Type B pancreatic cell (in vitro differentiated cells): Measurements from ENCODE around the gene GRAMD2A. TPM values are rescaled to one million over a fixed set of nuclear protein-coding genes. Genes with fewer than 3 reads are reported as not detected.

Experiments
- DNase-seq: peaks from one replicate; pipeline ENCODE4 v3.0.0; 2021; ENCODE audit warnings: mixed read lengths; ENCODE audit not compliant: unreplicated experiment; ENCODE audit errors: extremely low spot score
- H3K27ac Mint-ChIP-seq: 2 replicates; pipeline ENCODE4 v1.8.0; 2021; ENCODE audit warnings: mild to moderate bottlenecking, mixed read lengths
- H3K27me3 Mint-ChIP-seq: 2 replicates; pipeline ENCODE4 v1.8.0; 2021; ENCODE audit warnings: mixed read lengths
- H3K36me3 Mint-ChIP-seq: 2 replicates; pipeline ENCODE4 v1.8.0; 2021; ENCODE audit warnings: mixed read lengths
- H3K4me1 Mint-ChIP-seq: one replicate; pipeline ENCODE4 v1.8.0; 2021; ENCODE audit warnings: mixed read lengths; ENCODE audit not compliant: unreplicated experiment
- H3K4me3 Mint-ChIP-seq: 2 replicates; pipeline ENCODE4 v1.8.0; 2021; ENCODE audit warnings: mild to moderate bottlenecking, mixed read lengths
- H3K9me3 Mint-ChIP-seq: 2 replicates; pipeline ENCODE4 v1.8.0; 2021; ENCODE audit warnings: mixed read lengths
- total RNA-seq: library from RNA; stranded (reverse); gene quantifications from 2 replicates; pipeline ENCODE4 v1.2.1, GENCODE V29; 2021; ENCODE audit warnings: low replicate concordance
- TF ChIP-seq, protein P1 (sequence below): fragments of 200-600 bp; sonication (generic); conservative IDR thresholded peaks from 2 replicates; pipeline ENCODE4 v1.5.0; 2021; ENCODE audit warnings: antibody characterized with exemption, mild to moderate bottlenecking

Gene GRAMD2A
- total RNA-seq, 1 donor from 2014 or later = 6.0 TPM

DNA sequence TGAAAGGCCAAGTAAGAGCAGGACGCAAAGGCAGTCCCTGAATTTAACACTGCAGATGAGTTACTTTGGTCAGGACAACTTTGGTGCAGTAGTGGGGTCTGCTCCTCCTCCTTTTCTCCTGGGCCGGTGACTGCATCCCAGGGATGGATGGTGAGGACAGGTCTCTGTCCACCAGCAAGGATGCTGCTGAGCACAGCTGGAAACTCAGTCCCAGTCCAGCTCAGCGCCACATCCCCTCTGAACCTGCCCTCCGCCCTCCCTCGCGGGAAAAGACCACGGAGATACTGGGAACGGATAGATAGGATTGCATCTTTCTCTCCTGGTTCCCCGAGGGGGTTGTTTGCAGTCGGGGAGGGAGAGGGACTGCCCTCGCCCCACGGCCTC is 13.8 kb downstream of the GRAMD2A start:
- peaks cover 14% of the 10 kb centered on the region for H3K4me1 Mint-ChIP-seq

GRCh38 chr15:72182673-72183072 is 14.9 kb downstream of the GRAMD2A start:
- no peaks in the 10 kb centered on the region for H3K9me3 Mint-ChIP-seq
- H3K4me1 Mint-ChIP-seq = peaks cover 14% of the 10 kb centered on the region
- H3K36me3 Mint-ChIP-seq = no peaks in the 10 kb centered on the region
- TF ChIP-seq, protein P1, sequence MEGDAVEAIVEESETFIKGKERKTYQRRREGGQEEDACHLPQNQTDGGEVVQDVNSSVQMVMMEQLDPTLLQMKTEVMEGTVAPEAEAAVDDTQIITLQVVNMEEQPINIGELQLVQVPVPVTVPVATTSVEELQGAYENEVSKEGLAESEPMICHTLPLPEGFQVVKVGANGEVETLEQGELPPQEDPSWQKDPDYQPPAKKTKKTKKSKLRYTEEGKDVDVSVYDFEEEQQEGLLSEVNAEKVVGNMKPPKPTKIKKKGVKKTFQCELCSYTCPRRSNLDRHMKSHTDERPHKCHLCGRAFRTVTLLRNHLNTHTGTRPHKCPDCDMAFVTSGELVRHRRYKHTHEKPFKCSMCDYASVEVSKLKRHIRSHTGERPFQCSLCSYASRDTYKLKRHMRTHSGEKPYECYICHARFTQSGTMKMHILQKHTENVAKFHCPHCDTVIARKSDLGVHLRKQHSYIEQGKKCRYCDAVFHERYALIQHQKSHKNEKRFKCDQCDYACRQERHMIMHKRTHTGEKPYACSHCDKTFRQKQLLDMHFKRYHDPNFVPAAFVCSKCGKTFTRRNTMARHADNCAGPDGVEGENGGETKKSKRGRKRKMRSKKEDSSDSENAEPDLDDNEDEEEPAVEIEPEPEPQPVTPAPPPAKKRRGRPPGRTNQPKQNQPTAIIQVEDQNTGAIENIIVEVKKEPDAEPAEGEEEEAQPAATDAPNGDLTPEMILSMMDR = no peak
- peak overlapping the region; percentile 49 for H3K27ac Mint-ChIP-seq
- H3K27me3 Mint-ChIP-seq = peaks cover 12% of the 10 kb centered on the region
- no peak for DNase-seq
- H3K4me3 Mint-ChIP-seq = peak overlapping the region; percentile 61

More for the DNA sequence above, 13.8 kb downstream of the GRAMD2A start:
- Mint-ChIP-seq H3K4me3 (peak overlapping the region; percentile 77), H3K27me3 (peaks cover 12% of the 10 kb centered on the region), H3K27ac (peak overlapping the region; percentile 80), H3K36me3 (no peaks in the 10 kb centered on the region), H3K9me3 (no peaks in the 10 kb centered on the region)
- DNase-seq = no peak
- TF ChIP-seq, protein P1 = no peak

GRCh38 chr15:72182244-72182643 is 15.3 kb downstream of the GRAMD2A start:
- TF ChIP-seq, protein P1 = no peak
- Mint-ChIP-seq H3K4me3 (peak overlapping the region; percentile 61), H3K27me3 (peaks cover 12% of the 10 kb centered on the region), H3K9me3 (no peaks in the 10 kb centered on the region), H3K4me1 (peaks cover 18% of the 10 kb centered on the region), H3K36me3 (no peaks in the 10 kb centered on the region), H3K27ac (peak overlapping the region; percentile 49)
- DNase-seq = no peak

DNA sequence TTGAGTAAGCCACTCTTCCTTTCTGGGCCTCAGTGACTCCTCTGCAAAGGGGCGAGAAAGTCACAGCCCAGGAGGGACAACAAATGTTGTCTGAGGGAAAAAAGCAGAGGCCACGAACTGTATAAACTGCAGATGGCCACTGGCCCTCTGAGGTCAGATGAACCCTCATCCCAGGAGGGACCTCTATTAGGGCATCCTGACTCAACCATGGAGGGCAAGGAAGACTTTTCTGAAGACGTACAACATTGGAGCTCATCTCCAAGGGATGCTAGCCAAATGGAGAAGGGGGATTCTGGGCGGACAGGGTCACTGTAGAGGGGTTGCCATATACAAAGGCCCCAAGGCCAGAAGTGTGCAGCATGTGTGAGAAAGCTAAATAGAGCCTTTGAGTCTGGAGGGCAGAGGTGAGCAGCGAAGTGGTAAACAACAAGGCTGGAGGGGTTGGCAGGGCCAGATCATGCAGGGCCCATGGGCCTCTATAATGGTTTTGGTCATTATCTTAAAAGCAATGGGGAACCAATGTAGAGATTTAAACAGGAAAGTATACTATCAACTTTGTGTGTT is 16.7 kb downstream of the GRAMD2A start:
- Mint-ChIP-seq H3K27me3 (peaks cover 12% of the 10 kb centered on the region), H3K4me1 (peaks cover 18% of the 10 kb centered on the region), H3K9me3 (no peaks in the 10 kb centered on the region), H3K27ac (peak overlapping the region; percentile 17), H3K36me3 (no peaks in the 10 kb centered on the region), H3K4me3 (peak overlapping the region; percentile 3)
- DNase-seq = no peak
- TF ChIP-seq, protein P1 = no peak

GRCh38 chr15:72179950-72180581 is 17.5 kb downstream of the GRAMD2A start:
- DNase-seq = no peak
- Mint-ChIP-seq H3K4me1 (peaks cover 24% of the 10 kb centered on the region), H3K4me3 (no peak overlapping the region), H3K36me3 (no peaks in the 10 kb centered on the region), H3K27me3 (peaks cover 16% of the 10 kb centered on the region), H3K27ac (no peak overlapping the region), H3K9me3 (no peaks in the 10 kb centered on the region)
- TF ChIP-seq, protein P1 = no peak
